GM23338 (cell line): Measurements from ENCODE around the gene AHR. TPM values are rescaled to one million over a fixed set of nuclear protein-coding genes. Genes with fewer than 3 reads are reported as not detected.

Experiments used
- ATAC-seq: fragments of 200-7000 bp; cut with Tn5 transposase; 3 replicates; pipeline ENCODE4 v1.9.1; 2020
- DNase-seq: peaks from one replicate; pipeline ENCODE4 v3.0.0-alpha.2; 2015; ENCODE audit warnings: low spot score
- H2AFZ ChIP-seq: fragments of 200-600 bp; sonication (generic); 2 replicates; pipeline ENCODE4 v1.8.0; 2016; ENCODE audit warnings: antibody characterized with exemption, mild to moderate bottlenecking, moderate library complexity
- H3F3A ChIP-seq: fragments of 200-600 bp; sonication (generic); replicated peaks from 2 replicates; pipeline ENCODE4 v1.8.0; 2017; ENCODE audit warnings: antibody characterized with exemption, mixed run types, low read depth
- H3K27ac ChIP-seq: fragments of 200-600 bp; sonication (generic); 2 replicates; pipeline ENCODE4 v1.6.1; 2016; ENCODE audit warnings: low read depth
- H3K27me3 ChIP-seq: fragments of 200-600 bp; sonication (generic); 2 replicates; pipeline ENCODE4 v1.8.0; 2016; ENCODE audit warnings: mild to moderate bottlenecking, mixed run types, moderate library complexity; ENCODE audit not compliant: insufficient read depth
- H3K36me3 ChIP-seq: fragments of 200-600 bp; sonication (generic); 2 replicates; pipeline ENCODE4 v1.8.0; 2016; ENCODE audit warnings: mild to moderate bottlenecking; ENCODE audit not compliant: insufficient read depth
- H3K4me1 ChIP-seq: fragments of 200-600 bp; sonication (generic); 2 replicates; pipeline ENCODE4 v1.8.0; 2016; ENCODE audit warnings: mild to moderate bottlenecking, moderate library complexity; ENCODE audit not compliant: insufficient read depth
- H3K4me2 ChIP-seq: fragments of 200-600 bp; sonication (generic); 2 replicates; pipeline ENCODE4 v1.7.1; 2017; ENCODE audit warnings: mixed run types
- H3K4me3 ChIP-seq: fragments of 200-600 bp; sonication (generic); 2 replicates; pipeline ENCODE4 v1.6.1; 2016; ENCODE audit warnings: mixed run types
- H3K79me2 ChIP-seq: fragments of 200-600 bp; sonication (generic); replicated peaks from 2 replicates; pipeline ENCODE4 v1.8.0; 2017; ENCODE audit warnings: mild to moderate bottlenecking; ENCODE audit not compliant: insufficient read depth
- H3K9me2 ChIP-seq: fragments of 200-600 bp; sonication (generic); 2 replicates; pipeline ENCODE4 v1.8.0; 2017; ENCODE audit not compliant: insufficient read depth
- H4K20me1 ChIP-seq: fragments of 200-600 bp; sonication (generic); replicated peaks from 2 replicates; pipeline ENCODE4 v1.8.0; 2017; ENCODE audit warnings: mild to moderate bottlenecking; ENCODE audit not compliant: insufficient read depth
- H3K27ac Mint-ChIP-seq: 2 replicates; pipeline ENCODE4 v1.8.0; 2020; ENCODE audit warnings: inconsistent platforms, mild to moderate bottlenecking, moderate library complexity, mixed read lengths
- H3K27me3 Mint-ChIP-seq: 3 replicates; pipeline ENCODE4 v1.8.0; 2022; ENCODE audit warnings: low read depth, mild to moderate bottlenecking, moderate library complexity, mixed read lengths, inconsistent platforms; ENCODE audit not compliant: insufficient read depth, poor library complexity
- H3K36me3 Mint-ChIP-seq: 3 replicates; pipeline ENCODE4 v1.8.0; 2021; ENCODE audit warnings: low read depth, mild to moderate bottlenecking, inconsistent platforms, moderate library complexity, mixed read lengths
- H3K4me1 Mint-ChIP-seq: 3 replicates; pipeline ENCODE4 v1.8.0; 2020; ENCODE audit warnings: mild to moderate bottlenecking, inconsistent platforms, mixed read lengths
- H3K4me3 Mint-ChIP-seq: 3 replicates; pipeline ENCODE4 v1.8.0; 2021; ENCODE audit warnings: moderate library complexity, mild to moderate bottlenecking, inconsistent platforms, mixed read lengths
- H3K9me3 Mint-ChIP-seq: 3 replicates; pipeline ENCODE4 v1.8.0; 2020; ENCODE audit warnings: moderate library complexity, mild to moderate bottlenecking, inconsistent platforms, mixed read lengths
- EZH2phosphoT487 ChIP-seq: fragments of 200-600 bp; sonication (generic); IDR thresholded peaks from one replicate; pipeline ENCODE4 v1.8.1; 2018; ENCODE audit warnings: antibody characterized with exemption; ENCODE audit not compliant: unreplicated experiment
- NANOG ChIP-seq: IDR thresholded peaks from 2 replicates; pipeline ENCODE4 v1.6.1; 2016; ENCODE audit warnings: antibody characterized with exemption, borderline replicate concordance
- REST ChIP-seq: IDR thresholded peaks from one replicate; pipeline ENCODE4 v1.6.1; 2018; ENCODE audit warnings: antibody characterized with exemption; ENCODE audit not compliant: unreplicated experiment
- STAT1 ChIP-seq: IDR thresholded peaks from one replicate; pipeline ENCODE4 v1.6.1; 2016; ENCODE audit warnings: antibody characterized with exemption; ENCODE audit not compliant: unreplicated experiment
- ZNF331 ChIP-seq: fragments of 250-450 bp; sonication (Bioruptor Pico); IDR thresholded peaks from 2 replicates; pipeline ENCODE4 v1.5.0; 2020; ENCODE audit warnings: low read depth, mild to moderate bottlenecking, moderate library complexity
- polyA plus RNA-seq: library from polyadenylated mRNA; unstranded; fragments of >200 nt; fragmentation: Nextera tagmentation; extraction: Ambion mirVana; gene quantifications from 2 replicates; pipeline ENCODE4 v1.2.1, GENCODE V29; 2016
- total RNA-seq: library from RNA; depleted of rRNA; stranded (reverse); fragments of >200 nt; shearing (Covaris generic); gene quantifications from 2 replicates; pipeline ENCODE4 v1.2.3, GENCODE V29; 2014
- TF ChIP-seq, protein P1 (sequence below): IDR thresholded peaks from 2 replicates; pipeline ENCODE4 v1.6.1; 2016; ENCODE audit warnings: antibody characterized with exemption

The AHR gene
- total and polyA plus RNA-seq, 2 experiments from 2014 or later: 3.4 to 14.9 TPM

- TF ChIP-seq STAT1 (no peak), EZH2phosphoT487 (no peak)
Observed at GRCh38 chr7:17313194-17313593, 14.7 kb downstream of the AHR start (continued).

DNA sequence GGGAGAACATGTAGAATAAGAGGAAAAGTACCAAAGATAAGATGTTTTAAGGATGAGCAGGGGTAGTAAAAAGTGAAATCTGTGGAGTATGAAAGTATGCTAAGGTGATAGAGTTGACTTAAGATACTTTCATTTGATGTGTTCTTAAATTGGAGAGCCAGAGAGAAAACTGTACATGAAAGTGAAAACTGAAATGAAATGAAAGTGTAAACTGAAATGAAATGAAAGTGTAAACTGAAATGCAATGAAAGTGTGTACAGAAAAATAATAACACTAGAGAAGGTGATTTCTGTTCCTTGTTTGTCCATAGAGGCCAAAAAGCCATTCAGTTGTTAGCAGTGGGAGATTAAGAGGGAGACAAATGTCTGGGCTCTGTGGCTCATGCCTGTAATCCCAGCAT is 17.5 kb downstream of the AHR start:
- peaks cover 58% of the 10 kb centered on the region for H3K4me1 Mint-ChIP-seq
- H3K27ac ChIP-seq: no peak overlapping the region

More for the DNA sequence above, 17.5 kb downstream of the AHR start:
- Mint-ChIP-seq H3K27ac (peak overlapping the region; percentile 8; the same call in 1 of the 2 replicates), H3K9me3 (no peaks in the 10 kb centered on the region), H3K4me3 (no peak overlapping the region), H3K27me3 (peaks cover 4% of the 10 kb centered on the region), H3K36me3 (no peaks in the 10 kb centered on the region)
- TF ChIP-seq, protein P1, sequence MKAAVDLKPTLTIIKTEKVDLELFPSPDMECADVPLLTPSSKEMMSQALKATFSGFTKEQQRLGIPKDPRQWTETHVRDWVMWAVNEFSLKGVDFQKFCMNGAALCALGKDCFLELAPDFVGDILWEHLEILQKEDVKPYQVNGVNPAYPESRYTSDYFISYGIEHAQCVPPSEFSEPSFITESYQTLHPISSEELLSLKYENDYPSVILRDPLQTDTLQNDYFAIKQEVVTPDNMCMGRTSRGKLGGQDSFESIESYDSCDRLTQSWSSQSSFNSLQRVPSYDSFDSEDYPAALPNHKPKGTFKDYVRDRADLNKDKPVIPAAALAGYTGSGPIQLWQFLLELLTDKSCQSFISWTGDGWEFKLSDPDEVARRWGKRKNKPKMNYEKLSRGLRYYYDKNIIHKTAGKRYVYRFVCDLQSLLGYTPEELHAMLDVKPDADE: no peak
- TF ChIP-seq NANOG (no peak), REST (no peak), ZNF331 (CRISPR knock-in tag) (no peak), EZH2phosphoT487 (no peak)
- Histone ChIP-seq H3K4me2 (no peak overlapping the region), H2AFZ (no peak overlapping the region), H3K79me2 (peaks cover 37% of the 10 kb centered on the region), H3K4me1 (peaks cover 44% of the 10 kb centered on the region), H3K9me2 (no peaks in the 10 kb centered on the region), H3K4me3 (no peak overlapping the region), H3F3A (no peaks in the 10 kb centered on the region), H3K27me3 (no peaks in the 10 kb centered on the region), H4K20me1 (no peaks in the 10 kb centered on the region), H3K36me3 (no peaks in the 10 kb centered on the region)
- DNase-seq: no peak
- ATAC-seq: no peak
